Hematopoietic multipotent progenitor cell treated with erythropoietin and hydrocortisone succinate and interleukin-3 and kit ligand, for 4 days (in vitro differentiated cells): ENCODE measurements around the gene LAMA2.

ENCODE experiments used
- DNase-seq: peaks from one replicate; pipeline ENCODE4 v3.0.0-alpha.2; 2015

Gene LAMA2, protein sequence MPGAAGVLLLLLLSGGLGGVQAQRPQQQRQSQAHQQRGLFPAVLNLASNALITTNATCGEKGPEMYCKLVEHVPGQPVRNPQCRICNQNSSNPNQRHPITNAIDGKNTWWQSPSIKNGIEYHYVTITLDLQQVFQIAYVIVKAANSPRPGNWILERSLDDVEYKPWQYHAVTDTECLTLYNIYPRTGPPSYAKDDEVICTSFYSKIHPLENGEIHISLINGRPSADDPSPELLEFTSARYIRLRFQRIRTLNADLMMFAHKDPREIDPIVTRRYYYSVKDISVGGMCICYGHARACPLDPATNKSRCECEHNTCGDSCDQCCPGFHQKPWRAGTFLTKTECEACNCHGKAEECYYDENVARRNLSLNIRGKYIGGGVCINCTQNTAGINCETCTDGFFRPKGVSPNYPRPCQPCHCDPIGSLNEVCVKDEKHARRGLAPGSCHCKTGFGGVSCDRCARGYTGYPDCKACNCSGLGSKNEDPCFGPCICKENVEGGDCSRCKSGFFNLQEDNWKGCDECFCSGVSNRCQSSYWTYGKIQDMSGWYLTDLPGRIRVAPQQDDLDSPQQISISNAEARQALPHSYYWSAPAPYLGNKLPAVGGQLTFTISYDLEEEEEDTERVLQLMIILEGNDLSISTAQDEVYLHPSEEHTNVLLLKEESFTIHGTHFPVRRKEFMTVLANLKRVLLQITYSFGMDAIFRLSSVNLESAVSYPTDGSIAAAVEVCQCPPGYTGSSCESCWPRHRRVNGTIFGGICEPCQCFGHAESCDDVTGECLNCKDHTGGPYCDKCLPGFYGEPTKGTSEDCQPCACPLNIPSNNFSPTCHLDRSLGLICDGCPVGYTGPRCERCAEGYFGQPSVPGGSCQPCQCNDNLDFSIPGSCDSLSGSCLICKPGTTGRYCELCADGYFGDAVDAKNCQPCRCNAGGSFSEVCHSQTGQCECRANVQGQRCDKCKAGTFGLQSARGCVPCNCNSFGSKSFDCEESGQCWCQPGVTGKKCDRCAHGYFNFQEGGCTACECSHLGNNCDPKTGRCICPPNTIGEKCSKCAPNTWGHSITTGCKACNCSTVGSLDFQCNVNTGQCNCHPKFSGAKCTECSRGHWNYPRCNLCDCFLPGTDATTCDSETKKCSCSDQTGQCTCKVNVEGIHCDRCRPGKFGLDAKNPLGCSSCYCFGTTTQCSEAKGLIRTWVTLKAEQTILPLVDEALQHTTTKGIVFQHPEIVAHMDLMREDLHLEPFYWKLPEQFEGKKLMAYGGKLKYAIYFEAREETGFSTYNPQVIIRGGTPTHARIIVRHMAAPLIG (N-terminal part only)

DNA sequence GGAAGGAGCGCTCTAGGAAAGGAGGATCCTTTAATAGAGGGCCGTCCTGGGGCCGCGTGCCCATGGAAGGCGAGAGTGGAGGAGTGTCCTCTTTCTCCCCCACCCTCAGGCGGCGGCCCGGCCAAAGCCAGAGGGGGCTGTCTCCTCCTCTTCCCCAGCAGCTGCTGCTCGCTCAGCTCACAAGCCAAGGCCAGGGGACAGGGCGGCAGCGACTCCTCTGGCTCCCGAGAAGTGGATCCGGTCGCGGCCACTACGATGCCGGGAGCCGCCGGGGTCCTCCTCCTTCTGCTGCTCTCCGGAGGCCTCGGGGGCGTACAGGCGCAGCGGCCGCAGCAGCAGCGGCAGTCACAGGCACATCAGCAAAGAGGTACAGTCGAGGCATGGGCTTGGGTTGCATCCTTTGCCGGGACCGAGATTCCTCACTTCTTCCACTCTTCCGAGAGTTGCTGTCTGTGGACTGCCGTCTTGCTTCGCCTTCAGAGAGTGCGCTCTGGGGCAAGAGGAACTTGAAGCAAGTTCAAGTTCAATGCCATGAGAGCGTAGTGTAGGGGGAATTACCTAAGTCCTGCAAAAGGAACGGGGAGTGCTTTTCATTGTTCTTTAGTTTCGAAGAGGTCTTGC lies at the start of gene LAMA2:
Gene LAMA2 (plus strand): TSS at position 148 of the 621 bp plus-strand sequence. CDS start 108 bp downstream, at position 256.
- peak; percentile 3 for DNase-seq

DNA sequence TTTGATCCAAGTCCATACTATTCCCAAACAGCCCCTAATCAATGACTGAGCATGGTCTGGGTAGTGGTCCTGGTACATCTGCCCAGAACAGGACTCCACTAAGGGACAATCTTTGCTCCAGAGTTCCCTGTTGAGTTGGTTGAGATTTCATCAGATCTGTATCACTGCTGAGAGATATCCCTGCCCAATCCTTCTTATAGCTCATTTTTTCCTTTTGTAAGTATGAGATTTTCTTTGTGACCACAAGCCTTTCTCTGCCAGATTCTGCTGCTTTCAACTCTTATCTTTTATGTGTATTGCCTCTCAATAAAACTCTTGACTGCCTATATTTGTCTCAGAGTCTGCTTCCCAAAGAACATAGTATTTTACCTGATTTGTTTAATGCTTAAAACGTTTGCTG lies 46.2 kb upstream of the LAMA2 start:
- no peak for DNase-seq

DNA sequence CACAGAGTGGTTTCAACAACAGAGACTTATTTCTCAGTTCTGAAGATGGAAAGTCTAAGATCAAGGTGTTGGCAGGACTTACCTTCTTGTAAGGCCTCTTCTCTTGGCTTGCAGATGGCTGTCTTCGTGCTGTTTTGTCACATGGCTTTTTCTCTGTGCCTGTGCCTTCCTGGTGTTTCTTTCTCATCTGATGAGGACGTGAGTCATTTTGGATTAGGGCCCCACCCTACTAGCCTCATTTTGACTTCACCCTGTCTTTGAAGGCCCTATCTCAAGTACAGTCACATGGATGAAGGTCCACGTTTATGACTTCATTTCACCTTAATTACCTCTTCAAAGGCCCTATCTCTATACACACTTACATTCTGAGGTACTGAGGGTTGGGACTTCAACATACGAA lies 41.4 kb upstream of the LAMA2 start:
- DNase-seq, result no peak

DNA sequence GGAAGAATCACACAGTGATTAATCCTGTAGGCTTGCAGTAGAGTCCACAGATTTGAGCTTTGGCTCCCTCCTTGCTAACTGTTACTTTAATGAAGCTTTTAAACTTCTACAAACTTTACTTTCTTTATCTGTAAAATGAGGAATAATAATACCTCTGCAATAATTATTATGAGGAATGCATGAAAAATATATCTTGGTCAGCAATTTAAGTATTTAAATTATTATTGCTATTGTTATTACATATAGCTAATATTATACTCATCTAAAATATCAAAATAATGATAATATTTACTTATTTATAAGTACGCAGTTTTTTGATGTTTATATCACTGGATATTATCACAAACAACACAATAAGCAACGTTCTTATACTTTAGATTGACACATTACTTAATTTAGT lies 38.3 kb upstream of the LAMA2 start:
- no peak for DNase-seq

DNA sequence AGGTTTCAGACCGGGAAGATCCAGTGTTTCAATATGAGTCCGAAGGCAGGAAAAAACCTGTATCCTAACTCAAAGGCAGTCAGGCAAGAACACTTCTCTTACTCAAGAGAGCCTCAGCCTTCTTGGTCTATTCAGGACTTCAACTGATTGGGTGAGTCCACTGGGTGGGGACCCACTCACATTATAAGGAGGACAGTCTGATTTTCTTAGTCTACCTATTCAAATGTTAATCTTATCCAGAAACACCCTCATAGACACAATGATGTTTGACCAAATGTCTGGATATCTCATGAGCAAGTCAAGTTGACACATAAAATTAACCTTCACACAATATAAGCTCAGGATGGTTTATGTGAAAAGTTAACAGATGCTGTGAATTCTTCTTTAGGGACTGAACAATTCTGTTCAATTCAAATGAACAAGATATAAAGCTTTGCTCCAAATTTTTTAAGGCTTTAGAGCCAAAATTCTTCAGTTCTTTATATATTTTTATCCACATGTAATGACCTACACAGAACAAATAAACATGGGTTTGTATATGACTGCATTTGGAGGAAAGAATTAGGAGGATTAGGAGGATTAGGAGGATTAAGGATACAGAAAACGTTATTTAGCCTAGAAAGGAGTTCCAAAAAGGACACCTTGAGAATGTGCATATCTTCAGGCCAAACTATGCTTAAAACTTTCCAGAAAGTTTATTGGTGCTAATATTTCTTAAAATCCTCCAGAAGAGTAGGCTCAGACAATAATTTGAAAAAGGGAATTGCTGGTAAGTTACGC lies 35.3 kb upstream of the LAMA2 start:
- DNase-seq, result no peak

DNA sequence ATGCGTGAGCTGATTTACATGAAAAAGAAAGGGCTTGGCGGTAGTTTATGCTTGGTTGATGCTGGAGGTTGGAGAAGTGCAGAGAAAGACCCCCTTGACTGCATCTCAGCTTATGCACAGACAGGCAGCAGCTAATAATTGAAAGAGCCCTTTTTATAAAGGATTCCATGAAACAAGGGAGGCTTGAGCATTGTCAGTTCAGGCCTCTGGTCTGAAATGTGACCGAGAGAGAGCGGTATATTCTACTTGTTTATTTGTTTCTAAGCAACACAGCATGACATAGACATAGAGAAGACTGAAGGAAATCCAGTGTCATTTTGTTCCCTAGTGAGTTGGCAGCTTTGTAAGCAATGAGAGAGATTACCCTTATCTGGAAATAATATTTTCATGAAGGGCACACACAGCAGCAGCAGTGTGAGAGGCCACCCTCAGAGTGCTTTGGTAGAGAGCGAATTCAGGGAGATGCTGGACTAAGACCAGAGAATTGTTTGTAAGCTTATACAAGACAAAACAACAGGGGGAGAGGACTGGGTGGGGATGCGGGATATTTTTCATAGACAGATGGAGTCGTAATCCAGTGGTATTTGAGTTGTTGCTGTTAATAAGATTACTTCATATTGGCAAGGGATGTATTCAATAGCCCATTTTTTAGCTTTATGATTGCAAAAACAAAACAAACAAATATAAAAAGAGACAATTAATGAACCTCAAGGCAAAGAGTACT lies 34.6 kb upstream of the LAMA2 start:
- no peak for DNase-seq

DNA sequence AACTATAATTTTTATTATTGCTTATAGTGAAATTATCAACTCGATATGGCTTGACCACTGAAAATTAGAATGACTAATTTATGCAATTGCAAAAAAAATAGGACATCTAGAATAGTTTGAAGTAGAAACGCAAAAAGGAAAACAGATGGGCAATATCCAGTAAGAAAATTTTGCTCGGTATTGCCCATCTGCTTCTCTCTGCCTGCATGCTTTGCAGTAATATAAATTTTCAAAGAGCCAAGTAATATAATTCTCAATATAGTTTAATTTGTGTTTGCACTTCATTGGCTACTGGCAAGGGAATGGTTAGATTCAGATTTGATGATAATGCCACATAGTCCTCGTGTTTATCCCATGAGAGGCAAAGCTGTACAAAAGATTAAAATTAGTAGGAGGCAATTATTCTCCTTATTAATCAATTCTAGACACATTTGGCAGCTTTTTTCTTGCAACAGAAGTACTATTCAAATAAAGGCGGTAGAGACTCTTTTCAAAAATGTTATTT lies 27.3 kb upstream of the LAMA2 start:
- DNase-seq, result no peak

DNA sequence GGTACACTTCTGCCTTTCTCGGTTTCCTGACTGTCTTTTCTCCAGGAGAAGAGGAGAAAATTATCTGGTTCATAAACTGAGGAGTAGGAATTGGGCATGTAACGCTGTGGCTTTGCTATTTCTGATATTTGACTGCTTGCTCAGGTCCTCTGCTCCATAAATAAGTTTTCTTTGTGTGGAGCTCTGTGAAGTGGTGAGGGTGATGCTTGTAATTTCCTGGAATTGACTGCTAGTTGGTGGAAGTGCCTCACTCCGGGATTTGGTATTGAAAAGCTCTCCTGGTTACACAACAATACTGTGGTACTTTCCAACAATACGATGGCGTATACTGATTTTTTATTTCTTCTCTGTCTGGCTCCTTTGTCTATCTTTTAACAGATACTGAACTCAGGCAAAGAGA lies 25.1 kb upstream of the LAMA2 start:
- DNase-seq, result no peak

DNA sequence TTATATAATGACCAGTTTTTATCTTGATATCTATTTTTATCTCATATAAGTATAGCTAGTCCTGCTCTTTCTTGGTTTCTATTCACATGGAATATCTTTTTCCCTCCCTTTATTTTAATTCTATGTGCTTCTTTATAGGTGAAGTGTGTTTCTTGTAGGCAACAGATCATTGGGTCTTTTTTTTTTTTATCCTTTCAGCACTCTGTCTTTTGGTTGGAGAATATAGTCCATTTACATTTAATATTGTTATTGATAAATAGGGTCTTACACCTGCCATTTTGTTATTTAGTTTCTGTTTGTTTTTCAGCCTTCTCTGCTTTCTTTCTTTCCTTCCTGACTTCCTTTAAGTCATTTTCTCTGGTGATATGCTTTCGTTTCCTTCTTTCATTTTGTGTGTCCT lies 22.2 kb upstream of the LAMA2 start:
- DNase-seq, result no peak

DNA sequence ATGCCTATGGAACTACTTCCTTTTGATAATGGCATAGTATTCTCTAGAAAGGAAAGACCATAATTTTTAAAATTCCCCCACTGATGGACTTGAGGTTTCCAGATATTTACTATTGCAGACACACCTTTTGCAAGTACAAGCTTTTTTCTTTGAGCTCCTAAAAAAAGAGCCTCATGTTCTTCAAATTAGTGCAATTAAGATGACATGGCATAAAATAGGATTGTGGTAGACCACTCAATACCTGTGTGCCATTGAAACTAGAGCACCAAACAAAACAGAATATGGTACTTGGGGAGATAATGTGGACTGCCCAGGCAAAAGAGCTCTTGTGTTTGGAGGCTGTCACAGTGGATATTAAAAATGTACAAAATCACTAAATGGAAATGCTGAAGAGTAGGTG lies 19.0 kb upstream of the LAMA2 start:
- no peak for DNase-seq

DNA sequence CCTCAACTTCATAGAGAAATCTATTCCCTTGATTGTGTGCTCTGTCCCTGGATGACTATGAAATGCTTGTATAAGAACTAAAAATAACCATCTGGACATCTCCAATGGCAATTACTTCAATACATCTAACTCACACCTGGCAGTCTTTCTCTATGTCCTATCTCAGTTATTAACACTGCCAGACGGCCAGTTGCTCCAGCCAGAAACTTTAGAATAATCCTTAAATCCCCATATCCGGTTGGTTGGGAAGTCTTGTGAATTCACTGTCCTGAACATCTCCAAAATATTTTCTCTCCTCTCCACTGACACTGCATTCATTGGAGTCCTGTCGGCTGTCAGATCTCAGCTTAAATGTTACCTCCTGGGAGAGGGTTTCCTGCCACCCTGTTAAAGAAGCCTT lies 12.2 kb upstream of the LAMA2 start:
- DNase-seq, result no peak

DNA sequence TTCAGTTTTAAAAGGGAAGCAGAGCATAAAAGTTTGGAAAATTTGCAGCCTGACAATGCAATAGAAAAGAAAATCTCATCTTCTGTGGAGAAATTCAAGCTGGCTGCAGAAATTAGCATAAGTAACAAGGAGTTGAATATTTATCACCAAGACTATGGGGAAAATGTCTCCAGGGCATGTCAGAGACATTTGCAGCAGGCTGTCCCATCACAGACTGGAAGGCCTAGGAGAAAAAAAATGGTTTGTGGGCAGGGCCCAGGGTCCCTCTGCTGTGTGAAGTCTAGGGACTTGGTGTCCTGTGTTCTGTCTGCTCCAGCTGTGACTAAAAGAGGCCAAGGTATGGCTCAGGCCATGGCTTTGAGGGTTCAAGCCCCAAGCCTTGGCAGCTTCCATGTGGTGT lies 8.1 kb upstream of the LAMA2 start:
- no peak for DNase-seq

DNA sequence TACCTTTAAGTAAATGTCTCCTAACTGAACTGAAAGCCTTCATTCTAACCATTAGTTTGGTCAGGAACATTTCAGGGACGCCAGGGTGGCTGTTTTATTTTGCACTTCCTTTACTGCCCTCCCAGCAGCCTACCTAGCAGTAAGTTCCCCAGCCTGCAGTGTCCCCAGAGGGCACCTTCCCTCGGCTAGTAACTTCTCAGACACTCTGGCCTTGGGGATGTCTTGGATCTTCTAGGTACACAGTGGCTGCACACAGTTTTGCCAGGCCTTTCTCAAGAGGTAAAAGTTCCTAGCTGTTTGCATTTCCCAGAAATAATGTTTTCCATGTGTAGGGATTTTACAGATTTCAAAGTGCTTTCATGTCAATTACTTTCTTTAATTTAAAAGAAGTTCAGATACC lies 378 bp upstream of the LAMA2 start:
- no peak for DNase-seq

DNA sequence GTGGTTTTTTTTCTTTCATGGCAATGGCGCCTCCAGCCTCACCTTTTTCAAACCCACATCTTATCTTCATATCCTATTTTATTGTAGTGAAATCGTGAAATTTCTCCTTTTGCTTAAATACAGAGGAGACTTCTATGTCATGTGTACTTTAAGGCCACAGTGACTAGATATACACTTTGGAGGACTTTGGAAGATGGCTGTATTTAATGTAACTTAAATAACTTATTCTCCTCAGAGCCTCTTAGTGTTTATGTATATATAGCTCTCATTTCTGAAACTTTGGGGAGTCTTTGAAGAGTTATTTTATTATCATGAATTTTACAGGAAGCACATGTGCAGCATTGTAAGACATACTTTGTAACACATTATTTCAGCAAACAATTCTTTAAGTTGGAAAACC lies 968 bp downstream of the LAMA2 start:
- no peak for DNase-seq

DNA sequence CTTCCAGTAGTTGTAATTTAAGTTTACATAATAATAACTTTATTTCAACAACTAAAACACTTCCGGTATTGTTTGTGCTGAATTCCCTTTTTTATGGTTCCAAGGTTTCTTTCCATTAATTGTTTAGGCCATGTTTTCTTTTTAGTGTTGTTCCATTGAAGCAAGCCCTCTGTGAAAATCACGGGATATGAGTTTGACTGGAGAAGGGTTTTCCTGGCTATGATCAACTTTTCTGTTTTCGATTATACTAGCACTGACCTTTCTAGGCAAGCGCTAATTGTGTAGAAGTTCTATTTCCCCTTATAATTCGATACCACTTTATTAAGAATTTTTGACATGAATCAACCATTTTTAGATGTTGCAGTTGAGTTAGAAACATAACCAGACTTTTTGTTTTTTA lies 2.4 kb downstream of the LAMA2 start:
- DNase-seq, result no peak

DNA sequence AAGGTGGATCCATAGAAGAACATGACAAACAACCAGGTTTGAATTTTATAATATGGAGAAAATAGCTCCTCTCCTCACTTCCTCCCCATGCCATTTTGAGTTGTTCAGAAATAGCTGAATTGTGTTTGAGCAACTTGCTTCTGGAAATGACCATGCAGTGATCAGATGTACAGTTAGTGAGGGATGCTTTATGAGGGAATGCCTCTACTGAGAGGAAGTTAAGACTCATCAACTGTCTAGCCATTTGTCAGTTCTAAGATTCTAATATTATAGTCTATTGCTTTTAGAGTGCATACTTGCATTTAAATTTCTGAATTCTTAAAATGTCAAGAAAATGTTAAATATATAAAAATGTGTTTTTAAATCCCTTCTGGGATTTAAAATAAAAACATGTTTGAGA lies 3.8 kb downstream of the LAMA2 start:
- no peak for DNase-seq

DNA sequence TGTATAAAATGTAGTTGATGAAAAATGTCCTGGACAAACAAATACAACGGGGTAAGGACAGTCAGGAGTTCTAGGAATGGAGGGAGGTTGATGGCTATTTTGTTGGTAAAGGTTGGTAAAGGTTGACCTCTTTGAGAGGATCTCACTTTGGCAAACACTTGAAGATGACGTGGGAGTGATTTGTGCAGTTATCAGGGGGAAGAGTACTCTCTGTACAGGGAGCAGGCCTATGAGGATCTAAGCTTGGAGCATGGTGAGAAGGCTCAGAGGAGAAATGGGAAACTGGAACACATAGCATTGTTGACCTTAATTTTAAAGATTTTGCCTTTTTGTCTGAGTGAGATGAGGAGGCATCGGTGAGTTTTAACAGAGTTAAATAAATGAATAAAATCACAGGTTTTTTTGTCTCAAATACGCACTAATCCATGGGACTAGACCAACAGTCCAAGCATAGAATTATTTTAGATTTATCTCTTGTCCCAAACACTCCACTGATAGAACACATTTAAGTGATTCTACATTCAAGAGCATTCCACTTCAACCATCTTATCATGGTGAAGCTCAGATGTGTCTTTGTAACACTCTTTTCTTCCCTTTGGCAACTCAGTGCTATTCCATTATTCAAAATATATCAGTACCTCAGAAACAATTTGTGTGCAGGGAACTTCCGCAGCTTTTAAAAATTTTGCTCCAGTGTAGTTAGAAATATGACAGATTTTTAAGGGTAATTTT lies 5.7 kb downstream of the LAMA2 start:
- DNase-seq, result no peak

DNA sequence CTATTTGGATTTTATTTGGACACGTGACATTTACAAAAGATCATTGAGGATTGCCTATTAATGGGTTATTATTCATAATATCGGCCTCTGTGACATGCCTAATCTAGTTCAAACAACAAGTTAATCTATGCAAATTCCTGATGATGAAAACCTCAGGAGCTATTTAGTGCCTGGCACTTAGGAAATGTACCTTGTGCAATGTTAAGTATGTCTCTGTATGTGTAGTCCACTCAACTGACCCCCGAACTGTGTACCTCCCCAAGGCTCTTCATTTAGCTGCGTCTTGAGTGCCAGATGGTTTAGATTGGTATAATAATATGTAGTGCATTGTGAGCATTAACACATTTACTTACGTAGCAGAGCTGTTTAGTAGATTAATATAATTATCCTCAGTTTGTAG lies 6.9 kb downstream of the LAMA2 start:
- DNase-seq, result no peak

DNA sequence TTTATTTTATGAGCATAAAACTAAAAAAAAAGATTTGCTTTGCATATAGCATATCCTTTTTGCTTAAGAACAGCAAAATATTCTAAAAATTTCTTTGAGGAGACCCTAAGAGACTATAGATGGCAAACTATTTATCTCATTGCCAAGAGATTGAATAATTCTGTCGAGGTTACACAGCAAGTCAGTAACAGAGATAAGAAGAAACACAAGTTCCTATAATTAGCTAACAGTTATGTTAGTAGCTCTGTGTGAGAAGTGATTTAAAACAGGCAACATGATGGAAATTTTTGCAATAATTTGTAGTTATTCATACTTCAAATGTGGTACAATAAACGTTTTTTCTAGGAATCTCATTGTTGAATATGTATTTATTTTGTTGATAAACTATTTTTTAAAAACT lies 9.1 kb downstream of the LAMA2 start:
- DNase-seq, result no peak

DNA sequence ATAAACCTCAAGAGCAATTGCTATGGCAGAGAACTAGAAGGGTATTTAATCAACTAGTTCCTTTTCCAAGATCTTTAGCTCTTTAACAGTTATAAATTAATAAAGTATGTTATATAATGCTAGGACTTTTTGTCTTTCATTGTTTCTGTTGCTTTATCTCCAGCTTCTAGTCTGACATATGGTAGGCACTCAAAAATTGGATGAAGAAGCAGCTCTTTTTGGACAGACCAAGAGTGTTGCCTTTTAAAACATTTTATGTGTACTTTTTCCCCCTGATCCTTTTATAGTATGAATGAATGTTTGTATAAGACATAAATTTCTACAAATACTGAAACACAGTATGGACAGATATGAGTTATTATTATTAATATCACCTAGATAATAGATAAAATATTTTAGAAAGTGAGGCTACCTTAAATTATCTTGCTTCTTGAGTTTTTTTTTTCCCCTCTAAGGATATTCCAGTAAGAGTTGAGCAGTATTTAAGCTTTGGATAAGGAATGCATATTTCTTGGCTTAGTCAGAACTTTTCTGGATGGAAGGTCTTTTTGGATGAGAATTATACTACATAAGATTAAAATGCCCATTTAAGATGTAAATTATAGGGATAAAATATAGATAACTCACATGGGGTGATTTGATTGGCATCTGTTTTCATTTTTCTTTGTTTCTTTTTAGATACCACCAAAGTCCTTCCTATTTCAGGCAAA lies 16.6 kb downstream of the LAMA2 start:
- DNase-seq, result no peak
